Liver (tissue), 9 donors: ENCODE data around the gene DPYD. TPM values are rescaled to one million over a fixed set of nuclear protein-coding genes. Genes with fewer than 3 reads are reported as not detected.

Source experiments
- DNase-seq: peaks from one replicate; pipeline ENCODE4 v3.0.0-alpha.2; 2017; ENCODE audit warnings: low spot score
- H3K27ac ChIP-seq, 2 donors: one replicate each; pipeline ENCODE4 v1.7.0; 2013; ENCODE audit warnings: inconsistent platforms in 2 of 2, low read length in 2 of 2, control low read depth in 1 of 2, low read depth in 1 of 2, mild to moderate bottlenecking in 1 of 2
- H3K27me3 ChIP-seq, 4 donors: one replicate each; pipeline versions ENCODE4 v1.6.1 to v1.7.0; 2013; ENCODE audit warnings: low read length in 3 of 4, inconsistent platforms in 1 of 4, mild to moderate bottlenecking in 1 of 4, moderate library complexity in 1 of 4; ENCODE audit not compliant: control insufficient read depth in 4 of 4, insufficient read depth in 4 of 4
- H3K36me3 ChIP-seq, 4 donors: one replicate each; pipeline versions ENCODE4 v1.6.1 to v1.7.0; 2013; ENCODE audit warnings: low read length in 3 of 4, mild to moderate bottlenecking in 3 of 4, low read depth in 1 of 4, moderate library complexity in 1 of 4; ENCODE audit not compliant: control insufficient read depth in 4 of 4, insufficient read depth in 3 of 4
- H3K4me1 ChIP-seq, 4 donors: one replicate each; pipeline versions ENCODE4 v1.6.1 to v1.7.0; 2013; ENCODE audit warnings: low read length in 3 of 4, mild to moderate bottlenecking in 3 of 4, moderate library complexity in 1 of 4; ENCODE audit not compliant: control insufficient read depth in 4 of 4, insufficient read depth in 4 of 4
- H3K4me3 ChIP-seq, 3 donors: one replicate each; pipeline versions ENCODE4 v1.6.1 to v1.7.0; 2013; ENCODE audit warnings: low read length in 3 of 3, control low read depth in 1 of 3, low read depth in 1 of 3, mild to moderate bottlenecking in 1 of 3
- H3K9ac ChIP-seq, 2 donors: one replicate each; pipeline ENCODE4 v1.7.0; 2013; ENCODE audit warnings: low read length in 2 of 2, mild to moderate bottlenecking in 2 of 2, moderate library complexity in 2 of 2, control low read depth in 1 of 2, low read depth in 1 of 2
- H3K9me3 ChIP-seq, 4 donors: one replicate each; pipeline versions ENCODE4 v1.6.1 to v1.7.0; 2013; ENCODE audit warnings: low read length in 3 of 4; ENCODE audit not compliant: control insufficient read depth in 4 of 4
- ATF3 ChIP-seq: IDR thresholded peaks from 2 replicates; pipeline ENCODE4 v1.6.1; 2016; ENCODE audit warnings: antibody characterized with exemption
- CTCF ChIP-seq: fragments of 150-350 bp; IDR thresholded peaks from 2 replicates; pipeline ENCODE4 v1.5.1; 2017; ENCODE audit warnings: improper control_type of control experiment, low read depth, low read length; ENCODE audit not compliant: missing input control
- EGR1 ChIP-seq, 2 donors: IDR thresholded peaks; 2 replicates each; pipeline ENCODE4 v1.6.1; 2016 to 2018; ENCODE audit warnings: antibody characterized with exemption in 2 of 2, low read depth in 2 of 2
- FOXA1 ChIP-seq: IDR thresholded peaks from 2 replicates; pipeline ENCODE4 v1.6.1; 2016; ENCODE audit warnings: antibody characterized with exemption
- FOXA2 ChIP-seq: IDR thresholded peaks from 2 replicates; pipeline ENCODE4 v1.6.1; 2016; ENCODE audit warnings: antibody characterized with exemption
- GABPA ChIP-seq, 2 donors: IDR thresholded peaks in 1 of 2; conservative IDR thresholded peaks in 1 of 2; 2 replicates each; pipeline ENCODE4 v1.6.1; 2016; ENCODE audit warnings: antibody characterized with exemption in 2 of 2, mild to moderate bottlenecking in 1 of 2, moderate library complexity in 1 of 2
- HNF4A ChIP-seq, 2 donors: conservative IDR thresholded peaks; 2 replicates each; pipeline ENCODE4 v1.6.1; 2016; ENCODE audit warnings: antibody characterized with exemption in 2 of 2, mild to moderate bottlenecking in 2 of 2
- HNF4G ChIP-seq: IDR thresholded peaks from 2 replicates; pipeline ENCODE4 v1.6.1; 2016; ENCODE audit warnings: antibody characterized with exemption
- JUND ChIP-seq, 2 donors: IDR thresholded peaks; 2 replicates each; pipeline ENCODE4 v1.6.1; 2016; ENCODE audit warnings: antibody characterized with exemption in 2 of 2
- NR2F2 ChIP-seq: IDR thresholded peaks from 2 replicates; pipeline ENCODE4 v1.6.1; 2016; ENCODE audit warnings: antibody characterized with exemption
- RAD21 ChIP-seq, 2 donors: IDR thresholded peaks; 2 replicates each; pipeline ENCODE4 v1.6.1; 2016; ENCODE audit warnings: antibody characterized with exemption in 2 of 2, mild to moderate bottlenecking in 2 of 2
- REST ChIP-seq: IDR thresholded peaks from 2 replicates; pipeline ENCODE4 v1.6.1; 2016; ENCODE audit warnings: antibody characterized with exemption, mild to moderate bottlenecking
- RXRA ChIP-seq, 2 donors: IDR thresholded peaks; 2 replicates each; pipeline ENCODE4 v1.6.1; 2017 to 2018; ENCODE audit warnings: antibody characterized with exemption in 2 of 2, mild to moderate bottlenecking in 1 of 2
- SP1 ChIP-seq: IDR thresholded peaks from 2 replicates; pipeline ENCODE4 v1.6.1; 2018; ENCODE audit warnings: antibody characterized with exemption, mild to moderate bottlenecking
- TAF1 ChIP-seq: conservative IDR thresholded peaks from 2 replicates; pipeline ENCODE4 v1.6.1; 2016; ENCODE audit warnings: antibody characterized with exemption, mild to moderate bottlenecking
- YY1 ChIP-seq: IDR thresholded peaks from 2 replicates; pipeline ENCODE4 v1.6.1; 2016; ENCODE audit warnings: antibody characterized with exemption, mild to moderate bottlenecking
- ZBTB33 ChIP-seq: IDR thresholded peaks from 2 replicates; pipeline ENCODE4 v1.6.1; 2016; ENCODE audit warnings: antibody characterized with exemption
- WGBS: extraction: QIAGEN DNeasy Blood & Tissue Kit; methylation state at CpG from one replicate; pipeline ENCODE4 v1.1.7; 2013; 5-methylcytosine and 5-hydroxymethylcytosine counted together
- polyA plus RNA-seq, 2 donors: library from polyadenylated mRNA; stranded (reverse) in 1 of 2; unstranded in 1 of 2; fragments of 200-250 nt in 1 of 2; fragments of >200 nt in 1 of 2; fragmentation: Nextera tagmentation in 1 of 2; extraction: Ambion mirVana in 1 of 2; gene quantifications; one replicate each; pipeline versions ENCODE4 v1.2.1 to v1.2.3, GENCODE V29; 2013 to 2015
- total RNA-seq, 2 donors: library from RNA; depleted of rRNA; stranded (reverse); fragments of >200 nt; gene quantifications; one replicate each; pipeline ENCODE4 v1.2.3, GENCODE V29; 2014
- TF ChIP-seq, protein P1 (sequence below): IDR thresholded peaks from 2 replicates; pipeline ENCODE4 v1.6.1; 2016; ENCODE audit warnings: antibody characterized with exemption
- donor health status: healthy.
- donor health status: healthy.
- donor health status: healthy.
- donor health status: healthy.
- donor health status: healthy.

DPYD gene
- total and polyA plus RNA-seq, 4 donors: 16.2 to 142 (median 47.0) TPM

DNA sequence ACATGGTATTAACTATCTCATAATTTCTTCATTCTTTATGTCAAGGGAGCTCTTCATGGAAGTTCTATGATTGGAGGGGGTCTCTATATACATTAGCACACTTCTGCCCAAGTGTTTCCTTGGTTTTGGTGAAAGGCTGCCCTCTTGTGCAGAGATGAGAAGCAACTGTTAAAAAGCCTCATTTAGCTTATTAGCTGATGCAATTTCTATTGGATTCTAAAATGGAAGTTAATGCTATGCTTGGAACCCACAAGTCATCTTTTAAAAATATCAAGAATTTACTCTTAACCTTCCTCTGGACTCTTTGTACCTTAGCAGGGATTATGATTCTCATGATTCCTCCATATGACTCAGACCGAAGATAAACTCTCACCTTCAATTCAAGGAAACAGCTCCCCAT is 870.3 kb downstream of the DPYD start:
- Histone ChIP-seq H3K27ac (no peak overlapping the region), H3K4me3 (no peak overlapping the region), H3K9ac (no peak overlapping the region), H3K4me1 (no peaks in the 10 kb centered on the region), H3K27me3 (peaks cover 0 to 3% (median 0%) of the 10 kb centered on the region in 4 donors), H3K9me3 (no peaks in the 10 kb centered on the region), H3K36me3 (no peaks in the 10 kb centered on the region)
- 99% methylated on average over 1 of the region's 1 CpG for WGBS
- no peak for DNase-seq
- TF ChIP-seq CTCF: peak; percentile 17
- no peak for TF ChIP-seq SP1
- TF ChIP-seq RAD21 (IDR thresholded peaks at IDR 0.05): peak; percentile 64 to 66

DNA sequence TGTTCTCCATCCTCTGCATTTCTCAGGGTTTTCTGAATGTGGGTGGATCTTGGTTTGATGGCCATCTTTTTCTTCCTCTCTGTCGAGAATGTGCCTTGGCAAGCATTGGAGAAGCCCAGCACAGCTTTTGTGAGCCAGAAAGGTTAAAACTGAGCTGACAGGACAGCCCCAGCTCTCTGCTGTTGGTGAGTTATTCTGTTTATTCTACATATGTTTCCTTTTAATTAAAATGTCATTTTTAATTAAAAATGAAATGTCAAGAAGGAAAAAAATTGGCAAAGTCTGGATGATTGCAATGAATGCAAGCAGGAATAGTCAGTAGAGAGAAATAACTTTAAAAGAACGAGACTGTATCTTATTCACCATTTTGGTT is 873.4 kb downstream of the DPYD start:
- Histone ChIP-seq H3K4me3 (no peak overlapping the region), H3K36me3 (no peaks in the 10 kb centered on the region), H3K27ac (no peak overlapping the region), H3K9me3 (no peaks in the 10 kb centered on the region), H3K4me1 (no peaks in the 10 kb centered on the region), H3K9ac (no peak overlapping the region), H3K27me3 (peaks cover 0 to 3% (median 0%) of the 10 kb centered on the region in 4 donors)
- no peak for TF ChIP-seq GABPA (IDR thresholded peaks at IDR 0.05 in 1 of 2, conservative IDR thresholded peaks at IDR 0.05 in 1 of 2)
- TF ChIP-seq RAD21 (IDR thresholded peaks at IDR 0.05): no peak
- TF ChIP-seq TAF1: no peak
- no peak for TF ChIP-seq HNF4G
- TF ChIP-seq EGR1 (IDR thresholded peaks at IDR 0.05; ENCODE audit: low read depth in 2 of 2): no peak
- no peak for TF ChIP-seq CTCF
- TF ChIP-seq FOXA1: no peak
- no peak for TF ChIP-seq REST
- TF ChIP-seq SP1: no peak
- no peak for TF ChIP-seq ATF3
- no peak for TF ChIP-seq YY1
- TF ChIP-seq, protein P1, sequence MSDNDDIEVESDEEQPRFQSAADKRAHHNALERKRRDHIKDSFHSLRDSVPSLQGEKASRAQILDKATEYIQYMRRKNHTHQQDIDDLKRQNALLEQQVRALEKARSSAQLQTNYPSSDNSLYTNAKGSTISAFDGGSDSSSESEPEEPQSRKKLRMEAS: no peak
- TF ChIP-seq RXRA (IDR thresholded peaks at IDR 0.05): no peak
- no peak for TF ChIP-seq NR2F2
- no peak for TF ChIP-seq JUND (IDR thresholded peaks at IDR 0.05)
- no peak for TF ChIP-seq FOXA2
- TF ChIP-seq ZBTB33: no peak
- TF ChIP-seq HNF4A (conservative IDR thresholded peaks at IDR 0.05): no peak
- DNase-seq: no peak
- WGBS: 79% methylated on average over 2 of the region's 2 CpGs
